HUES6 (cell line): ENCODE data around the gene FABP3.
A peak's percentile ranks its signal among the peaks of the same experiment; 100 is the strongest.

Experiments
- H3K27ac ChIP-seq: 2 replicates; pipeline ENCODE4 v1.7.0; 2013; ENCODE audit warnings: low read depth, mild to moderate bottlenecking, low read length, inconsistent platforms
- H3K27me3 ChIP-seq: 2 replicates; pipeline ENCODE4 v1.6.1; 2013; ENCODE audit warnings: low read length; ENCODE audit not compliant: control insufficient read depth, insufficient read depth
- H3K36me3 ChIP-seq: 2 replicates; pipeline ENCODE4 v1.6.1; 2013; ENCODE audit warnings: low read length; ENCODE audit not compliant: control insufficient read depth, insufficient read depth
- H3K4me1 ChIP-seq: 2 replicates; pipeline ENCODE4 v1.6.1; 2013; ENCODE audit warnings: low read length; ENCODE audit not compliant: control insufficient read depth, insufficient read depth
- H3K4me3 ChIP-seq: 2 replicates; pipeline ENCODE4 v1.5.1; 2013; ENCODE audit warnings: low read depth, low read length
- H3K9ac ChIP-seq: one replicate; pipeline ENCODE4 v1.6.1; 2013; ENCODE audit warnings: mild to moderate bottlenecking, low read length
- H3K9me3 ChIP-seq: 2 replicates; pipeline ENCODE4 v1.6.1; 2013; ENCODE audit warnings: low read depth, low read length; ENCODE audit not compliant: control insufficient read depth, insufficient read depth

FABP3 gene

DNA sequence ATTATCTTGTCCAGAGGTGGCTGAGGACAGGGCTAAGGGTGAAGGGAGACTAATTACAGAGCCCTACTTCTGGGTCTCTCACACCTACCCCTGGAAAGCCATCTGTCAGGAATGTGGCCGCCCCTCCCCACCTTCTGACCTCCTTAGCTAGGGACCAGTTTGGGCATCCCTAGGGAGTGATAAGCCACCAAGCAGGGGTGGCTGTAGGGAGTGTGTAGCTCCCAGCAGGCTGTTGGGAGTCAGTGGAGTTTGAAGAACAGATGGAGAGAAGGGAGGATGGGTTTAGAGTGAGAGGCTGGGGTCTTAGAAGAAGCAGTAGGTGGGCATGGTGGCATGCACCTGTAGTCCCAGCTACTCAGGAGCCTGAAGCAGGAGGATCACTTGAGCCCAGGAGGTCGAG, 39.3 kb upstream of the FABP3 start:
- Histone ChIP-seq H3K27ac (no peak overlapping the region), H3K4me1 (peaks cover 15% of the 10 kb centered on the region), H3K9me3 (no peaks in the 10 kb centered on the region), H3K9ac (no peak overlapping the region), H3K36me3 (no peaks in the 10 kb centered on the region), H3K27me3 (peaks cover 33% of the 10 kb centered on the region), H3K4me3 (0 out of 2 replicates have a peak overlapping the region, but pooled peaks have one; percentile 69)

GRCh38 chr1:31410871-31411270, 38.0 kb upstream of the FABP3 start:
- Histone ChIP-seq H3K27ac (no peak overlapping the region), H3K4me1 (peaks cover 12% of the 10 kb centered on the region), H3K4me3 (no peak overlapping the region), H3K27me3 (peaks cover 33% of the 10 kb centered on the region), H3K36me3 (no peaks in the 10 kb centered on the region), H3K9me3 (no peaks in the 10 kb centered on the region), H3K9ac (no peak overlapping the region)

DNA sequence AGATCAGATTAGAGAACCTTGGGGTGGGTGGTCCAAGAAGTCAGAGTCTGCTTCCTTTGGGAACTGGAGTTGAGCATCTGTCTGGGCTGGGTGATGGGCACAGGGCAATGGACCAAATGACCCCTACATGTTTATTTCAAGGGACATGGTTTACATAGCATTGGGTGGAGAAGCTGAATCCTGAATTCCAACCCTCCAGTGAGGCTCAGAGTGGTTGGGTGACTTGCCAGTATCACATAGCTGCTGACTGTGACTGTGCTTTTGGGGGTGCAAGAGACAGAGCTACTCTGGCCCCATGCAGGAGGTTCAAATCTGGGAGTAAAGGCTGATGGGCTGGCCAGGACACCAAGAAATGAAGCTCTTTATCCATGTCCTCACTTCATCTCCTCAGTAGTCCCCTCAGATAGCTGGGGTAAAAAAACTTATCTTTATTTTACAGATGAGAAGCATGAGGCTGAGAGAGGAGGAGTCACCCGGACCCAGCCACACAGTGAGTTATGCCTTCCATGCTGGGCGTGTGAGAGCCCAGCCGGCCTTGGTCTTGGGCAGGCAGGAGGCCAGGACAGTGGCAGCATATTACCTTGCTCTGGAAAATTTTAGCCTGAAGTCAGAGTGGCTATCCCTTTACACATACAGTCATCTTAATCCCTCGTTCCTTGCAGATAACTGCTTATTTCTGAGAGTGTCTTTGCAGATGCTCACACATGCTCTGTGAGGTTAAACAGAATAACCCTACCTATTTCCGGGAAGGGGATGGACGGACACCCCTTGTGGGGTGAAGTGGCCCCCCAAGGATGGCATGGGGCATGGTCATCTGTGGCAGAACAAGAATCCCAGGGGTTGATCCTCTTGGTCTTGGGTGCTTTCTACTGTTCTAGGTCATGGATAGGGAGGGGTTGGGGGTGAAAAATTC, 37.3 kb upstream of the FABP3 start:
- H3K4me3 ChIP-seq, result no peak overlapping the region
- H3K27me3 ChIP-seq, result peaks cover 33% of the 10 kb centered on the region
- no peaks in the 10 kb centered on the region for H3K9me3 ChIP-seq
- no peak overlapping the region for H3K9ac ChIP-seq
- peaks cover 9% of the 10 kb centered on the region for H3K4me1 ChIP-seq
- H3K36me3 ChIP-seq, result no peaks in the 10 kb centered on the region
- no peak overlapping the region for H3K27ac ChIP-seq

- H3K27me3 ChIP-seq, result peaks cover 33% of the 10 kb centered on the region
- no peak overlapping the region for H3K27ac ChIP-seq
- H3K4me3 ChIP-seq, result no peak overlapping the region
- H3K4me1 ChIP-seq, result no peaks in the 10 kb centered on the region
- no peaks in the 10 kb centered on the region for H3K9me3 ChIP-seq
- H3K9ac ChIP-seq, result no peak overlapping the region
- H3K36me3 ChIP-seq, result no peaks in the 10 kb centered on the region
Measured at GRCh38 chr1:31408788-31409318, 36.0 kb upstream of the FABP3 start.

DNA sequence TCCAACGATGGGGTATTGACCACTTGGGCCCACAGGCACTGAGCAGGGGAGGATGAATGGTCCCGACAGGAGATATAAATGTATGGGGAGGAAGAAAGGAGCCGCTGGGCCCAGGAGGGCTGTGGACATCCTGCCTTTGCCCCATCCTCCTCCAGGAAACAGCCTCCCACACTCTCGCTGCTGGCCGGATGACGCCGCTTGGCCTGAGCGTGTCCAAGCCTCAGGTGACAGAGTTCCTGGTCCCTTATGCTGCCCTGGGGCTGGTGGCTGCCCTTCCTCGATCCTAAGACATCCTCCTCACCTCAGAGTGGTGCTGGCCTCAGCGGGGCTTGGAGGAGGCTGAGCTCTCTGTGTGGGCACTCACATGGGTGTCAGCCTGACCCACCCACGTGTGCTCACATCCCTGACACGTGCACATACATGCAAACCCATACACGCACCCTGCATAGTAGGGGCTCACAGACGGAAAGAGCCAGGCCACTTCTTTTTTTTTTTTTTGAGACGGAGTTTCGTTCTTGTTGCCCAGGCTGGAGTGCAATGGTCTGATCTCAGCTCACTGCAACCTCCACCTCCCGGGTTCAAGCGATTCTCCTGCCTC, 34.3 kb upstream of the FABP3 start:
- Histone ChIP-seq H3K9me3 (no peaks in the 10 kb centered on the region), H3K27me3 (peaks cover 21% of the 10 kb centered on the region), H3K9ac (no peak overlapping the region), H3K4me1 (no peaks in the 10 kb centered on the region), H3K4me3 (no peak overlapping the region), H3K36me3 (no peaks in the 10 kb centered on the region), H3K27ac (no peak overlapping the region)

- Histone ChIP-seq H3K27me3 (peaks cover 7% of the 10 kb centered on the region; the same call in 1 of the 2 replicates), H3K4me1 (no peaks in the 10 kb centered on the region), H3K36me3 (no peaks in the 10 kb centered on the region), H3K9ac (no peak overlapping the region), H3K9me3 (no peaks in the 10 kb centered on the region), H3K27ac (no peak overlapping the region), H3K4me3 (no peak overlapping the region)
Measured at GRCh38 chr1:31405578-31406245, 32.8 kb upstream of the FABP3 start.

DNA sequence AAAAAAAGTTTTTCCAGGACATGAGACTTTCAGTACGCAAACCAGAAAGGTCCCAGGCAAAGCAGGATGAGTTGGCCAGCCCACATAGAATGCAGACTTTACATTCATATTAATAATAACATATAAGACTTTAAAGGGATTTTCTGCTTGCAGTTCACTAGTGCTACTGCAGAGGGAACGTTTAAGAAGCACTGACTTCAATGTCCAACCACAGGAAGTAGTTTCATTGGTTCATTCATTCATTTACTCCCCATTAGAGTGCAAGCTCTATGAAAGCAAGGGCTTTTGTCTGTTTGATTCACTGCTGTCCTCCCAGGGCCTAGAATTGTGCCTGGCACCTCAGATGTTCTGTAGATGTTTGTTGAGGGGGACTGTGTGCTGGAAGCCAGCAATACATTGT, 28.4 kb upstream of the FABP3 start:
- H3K27me3 ChIP-seq, result no peaks in the 10 kb centered on the region
- no peak overlapping the region for H3K9ac ChIP-seq
- no peaks in the 10 kb centered on the region for H3K9me3 ChIP-seq
- no peak overlapping the region for H3K4me3 ChIP-seq
- no peaks in the 10 kb centered on the region for H3K36me3 ChIP-seq
- H3K27ac ChIP-seq, result no peak overlapping the region
- H3K4me1 ChIP-seq, result no peaks in the 10 kb centered on the region

GRCh38 chr1:31400393-31400792, 27.5 kb upstream of the FABP3 start:
- H3K36me3 ChIP-seq, result no peaks in the 10 kb centered on the region
- no peak overlapping the region for H3K4me3 ChIP-seq
- H3K27me3 ChIP-seq, result peaks cover 3% of the 10 kb centered on the region; the same call in 1 of the 2 replicates
- H3K4me1 ChIP-seq, result no peaks in the 10 kb centered on the region
- no peak overlapping the region for H3K27ac ChIP-seq
- H3K9me3 ChIP-seq, result no peaks in the 10 kb centered on the region
- H3K9ac ChIP-seq, result no peak overlapping the region

DNA sequence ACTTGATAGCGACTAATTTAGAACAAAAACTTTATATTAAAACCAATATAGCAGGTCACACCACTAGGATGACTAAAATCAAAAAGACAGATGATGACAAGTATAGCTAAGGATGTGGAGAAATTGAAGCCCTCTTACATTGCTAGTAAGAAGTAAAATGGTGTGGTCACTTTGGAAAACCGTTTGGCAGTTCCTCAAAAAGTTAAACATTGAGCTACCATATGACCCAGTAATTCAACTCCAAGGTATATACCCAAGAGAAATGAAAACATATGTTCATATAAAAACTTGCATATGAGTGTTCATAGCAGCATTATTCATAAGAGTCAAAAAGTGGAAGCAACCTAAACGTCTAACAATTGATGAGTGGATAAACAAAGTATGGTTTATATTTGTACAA, 27.1 kb upstream of the FABP3 start:
- Histone ChIP-seq H3K4me3 (no peak overlapping the region), H3K36me3 (no peaks in the 10 kb centered on the region), H3K9me3 (no peaks in the 10 kb centered on the region), H3K9ac (no peak overlapping the region), H3K27me3 (peaks cover 3% of the 10 kb centered on the region; the same call in 1 of the 2 replicates), H3K4me1 (no peaks in the 10 kb centered on the region), H3K27ac (no peak overlapping the region)

- Histone ChIP-seq H3K9me3 (no peaks in the 10 kb centered on the region), H3K27ac (no peak overlapping the region), H3K36me3 (no peaks in the 10 kb centered on the region), H3K4me1 (peaks cover 4% of the 10 kb centered on the region), H3K9ac (no peak overlapping the region), H3K4me3 (no peak overlapping the region), H3K27me3 (peaks cover 3% of the 10 kb centered on the region; the same call in 1 of the 2 replicates)
Measured at GRCh38 chr1:31398246-31398645, 25.4 kb upstream of the FABP3 start.
